ENCODE data around the gene JMY.

The JMY gene

DNA sequence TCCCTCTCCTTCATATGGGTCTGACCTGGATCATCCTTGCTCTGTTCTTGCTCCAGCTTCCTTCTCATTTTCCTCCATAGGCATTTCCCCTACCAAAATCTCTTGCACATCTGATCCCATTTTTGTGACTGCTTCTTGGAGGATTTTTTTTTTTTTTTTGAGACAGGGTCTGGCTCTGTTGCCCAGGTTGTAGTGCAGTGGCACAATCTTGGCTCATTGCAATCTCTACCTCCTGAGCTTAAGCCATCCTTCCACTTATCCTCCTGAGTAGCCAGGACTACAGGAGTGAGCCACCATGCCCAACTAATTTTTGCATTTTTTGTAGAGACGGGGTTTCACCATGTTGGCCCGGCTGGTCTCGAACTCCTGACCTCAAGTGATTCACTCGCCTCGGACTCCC lies 10.5 kb upstream of the JMY start:
- no peaks in the 10 kb centered on the region for H4K20me1 ChIP-seq (ENCODE audit: insufficient read depth, low read length)
- H3K4me2 ChIP-seq (ENCODE audit: low read length): no peak overlapping the region
- H3K27me3 ChIP-seq (ENCODE audit: insufficient read depth, low read length): no peaks in the 10 kb centered on the region
- no peak for TF ChIP-seq EZH2 (IDR thresholded peaks at IDR 0.05; ENCODE audit: borderline replicate concordance, low read length)
- TF ChIP-seq, protein P1, sequence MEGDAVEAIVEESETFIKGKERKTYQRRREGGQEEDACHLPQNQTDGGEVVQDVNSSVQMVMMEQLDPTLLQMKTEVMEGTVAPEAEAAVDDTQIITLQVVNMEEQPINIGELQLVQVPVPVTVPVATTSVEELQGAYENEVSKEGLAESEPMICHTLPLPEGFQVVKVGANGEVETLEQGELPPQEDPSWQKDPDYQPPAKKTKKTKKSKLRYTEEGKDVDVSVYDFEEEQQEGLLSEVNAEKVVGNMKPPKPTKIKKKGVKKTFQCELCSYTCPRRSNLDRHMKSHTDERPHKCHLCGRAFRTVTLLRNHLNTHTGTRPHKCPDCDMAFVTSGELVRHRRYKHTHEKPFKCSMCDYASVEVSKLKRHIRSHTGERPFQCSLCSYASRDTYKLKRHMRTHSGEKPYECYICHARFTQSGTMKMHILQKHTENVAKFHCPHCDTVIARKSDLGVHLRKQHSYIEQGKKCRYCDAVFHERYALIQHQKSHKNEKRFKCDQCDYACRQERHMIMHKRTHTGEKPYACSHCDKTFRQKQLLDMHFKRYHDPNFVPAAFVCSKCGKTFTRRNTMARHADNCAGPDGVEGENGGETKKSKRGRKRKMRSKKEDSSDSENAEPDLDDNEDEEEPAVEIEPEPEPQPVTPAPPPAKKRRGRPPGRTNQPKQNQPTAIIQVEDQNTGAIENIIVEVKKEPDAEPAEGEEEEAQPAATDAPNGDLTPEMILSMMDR (IDR thresholded peaks at IDR 0.05; ENCODE audit: low read length): no peak
- H3K27ac ChIP-seq (ENCODE audit: low read depth, low read length, poor library complexity, severe bottlenecking): no peak overlapping the region
- H3K4me1 ChIP-seq (ENCODE audit: insufficient read depth, low read length, severe bottlenecking): no peaks in the 10 kb centered on the region
- no peak overlapping the region for H3K9ac ChIP-seq (ENCODE audit: low read length)
- no peaks in the 10 kb centered on the region for H3F3A ChIP-seq (ENCODE audit: insufficient read depth, low read length)
- no peaks in the 10 kb centered on the region for H3K36me3 ChIP-seq (ENCODE audit: insufficient read depth, low read length)
- H3K9me3 ChIP-seq (ENCODE audit: low read length): no peaks in the 10 kb centered on the region
- H3K4me3 ChIP-seq (ENCODE audit: low read depth, low read length, poor library complexity, severe bottlenecking): no peak overlapping the region
- no peaks in the 10 kb centered on the region for H3K79me2 ChIP-seq (ENCODE audit: insufficient read depth, low read length)
- no peaks in the 10 kb centered on the region for H3K9me2 ChIP-seq (ENCODE audit: low read depth, low read length)
- H2AFZ ChIP-seq (ENCODE audit: low read length): no peak overlapping the region

DNA sequence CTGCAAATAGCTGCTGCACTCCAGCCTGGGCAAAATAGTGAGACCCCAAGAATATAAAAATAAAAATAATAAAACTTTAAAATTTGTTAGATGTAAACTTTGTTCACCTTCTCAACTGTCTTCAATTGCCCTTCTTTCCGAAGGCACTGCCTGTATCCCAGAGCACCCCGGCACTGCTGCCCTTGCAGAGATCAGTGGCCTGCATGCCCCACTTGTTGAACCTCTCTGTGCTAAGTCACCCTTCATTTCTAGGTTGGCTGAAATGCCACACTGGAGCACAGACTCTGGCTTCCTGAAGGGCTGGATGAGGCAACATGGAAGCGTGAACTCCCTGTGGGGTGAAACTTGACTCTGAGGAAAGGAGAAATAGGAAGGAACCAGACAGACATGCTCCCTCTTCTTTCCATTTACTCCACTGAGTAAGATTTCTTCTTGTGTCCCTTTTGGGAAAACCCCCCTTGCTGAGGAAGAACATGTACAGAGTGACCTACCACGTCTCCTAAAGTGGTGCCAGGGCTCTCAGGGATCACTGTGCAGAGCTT lies 8.4 kb upstream of the JMY start:
- H4K20me1 ChIP-seq (ENCODE audit: insufficient read depth, low read length): no peaks in the 10 kb centered on the region
- H3K27me3 ChIP-seq (ENCODE audit: insufficient read depth, low read length): no peaks in the 10 kb centered on the region
- H3K27ac ChIP-seq (ENCODE audit: low read depth, low read length, poor library complexity, severe bottlenecking): no peak overlapping the region
- no peaks in the 10 kb centered on the region for H3K4me1 ChIP-seq (ENCODE audit: insufficient read depth, low read length, severe bottlenecking)
- H3K36me3 ChIP-seq (ENCODE audit: insufficient read depth, low read length): no peaks in the 10 kb centered on the region
- H3K79me2 ChIP-seq (ENCODE audit: insufficient read depth, low read length): no peaks in the 10 kb centered on the region
- H3K4me2 ChIP-seq (ENCODE audit: low read length): no peak overlapping the region
- no peak for TF ChIP-seq EZH2 (IDR thresholded peaks at IDR 0.05; ENCODE audit: borderline replicate concordance, low read length)
- TF ChIP-seq, protein P1 (IDR thresholded peaks at IDR 0.05; ENCODE audit: low read length): no peak
- H3K9me3 ChIP-seq (ENCODE audit: low read length): no peaks in the 10 kb centered on the region
- no peak overlapping the region for H3K4me3 ChIP-seq (ENCODE audit: low read depth, low read length, poor library complexity, severe bottlenecking)
- no peak overlapping the region for H2AFZ ChIP-seq (ENCODE audit: low read length)
- no peaks in the 10 kb centered on the region for H3F3A ChIP-seq (ENCODE audit: insufficient read depth, low read length)
- no peak overlapping the region for H3K9ac ChIP-seq (ENCODE audit: low read length)
- no peaks in the 10 kb centered on the region for H3K9me2 ChIP-seq (ENCODE audit: low read depth, low read length)

DNA sequence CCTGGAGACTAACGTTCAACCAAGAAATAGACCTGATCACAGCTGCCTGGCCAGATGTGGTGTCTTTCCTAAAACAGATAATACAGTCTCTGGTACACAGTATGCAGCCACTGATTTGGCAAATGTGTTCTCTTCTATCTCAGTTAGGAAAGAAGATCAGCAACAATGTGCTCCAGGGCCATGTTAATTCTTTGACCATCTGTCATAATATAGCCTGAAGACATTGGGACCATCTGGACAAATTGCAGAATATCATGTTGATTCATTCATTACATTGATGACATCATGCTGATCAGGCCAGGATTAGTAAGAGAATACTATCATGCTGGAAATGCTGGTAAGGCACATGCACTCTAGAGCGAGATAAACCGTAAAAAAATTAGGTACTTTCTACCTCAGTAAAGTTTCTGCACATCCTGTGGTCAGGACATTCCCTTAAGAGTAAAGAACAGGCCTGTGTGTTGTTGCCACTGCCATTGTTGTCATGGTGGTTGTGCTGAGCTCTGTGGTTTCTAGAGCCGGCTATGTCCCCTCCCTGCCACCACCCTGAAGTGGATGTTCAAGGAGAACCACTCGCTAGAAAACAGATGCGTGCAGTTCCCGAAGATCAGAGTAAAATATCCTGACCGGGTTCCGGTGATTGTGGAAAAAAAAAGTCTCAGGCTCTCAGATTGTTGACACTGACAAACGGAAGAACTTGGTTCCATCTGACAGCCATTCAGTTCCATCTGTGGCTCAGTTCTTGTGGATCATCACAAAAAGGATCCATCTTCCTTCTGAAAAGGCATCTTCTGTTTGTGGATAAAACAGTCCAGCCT lies 6.4 kb upstream of the JMY start:
- Histone ChIP-seq H2AFZ (ENCODE audit: low read length) (no peak overlapping the region), H3K9me2 (ENCODE audit: low read depth, low read length) (no peaks in the 10 kb centered on the region), H3K4me2 (ENCODE audit: low read length) (no peak overlapping the region), H3K36me3 (ENCODE audit: insufficient read depth, low read length) (no peaks in the 10 kb centered on the region), H3K79me2 (ENCODE audit: insufficient read depth, low read length) (no peaks in the 10 kb centered on the region), H3K4me3 (ENCODE audit: low read depth, low read length, poor library complexity, severe bottlenecking) (no peak overlapping the region), H3K27ac (ENCODE audit: low read depth, low read length, poor library complexity, severe bottlenecking) (no peak overlapping the region), H3K9ac (ENCODE audit: low read length) (no peak overlapping the region), H4K20me1 (ENCODE audit: insufficient read depth, low read length) (no peaks in the 10 kb centered on the region), H3F3A (ENCODE audit: insufficient read depth, low read length) (no peaks in the 10 kb centered on the region), H3K4me1 (ENCODE audit: insufficient read depth, low read length, severe bottlenecking) (no peaks in the 10 kb centered on the region), H3K27me3 (ENCODE audit: insufficient read depth, low read length) (no peaks in the 10 kb centered on the region), H3K9me3 (ENCODE audit: low read length) (no peaks in the 10 kb centered on the region)
- TF ChIP-seq, protein P1 (IDR thresholded peaks at IDR 0.05; ENCODE audit: low read length): no peak
- TF ChIP-seq EZH2 (IDR thresholded peaks at IDR 0.05; ENCODE audit: borderline replicate concordance, low read length): no peak
